PC-3 (cell line): ENCODE data around the gene KCNJ6. TPM values are rescaled to one million over a fixed set of nuclear protein-coding genes. Genes with fewer than 3 reads are reported as not detected.

Source experiments
- ATAC-seq: fragments of 200-7000 bp; cut with Tn5 transposase; 2 replicates; pipeline ENCODE4 v1.9.1; 2020; ENCODE audit warnings: mild to moderate bottlenecking, moderate library complexity
- BruUV-seq: library from RNA; stranded (reverse); fragments of 400-500 nt; replicated peaks from 2 replicates; lab custom pipeline; 2021; lab: Mats Ljungman, UMichigan
- CTCF ChIA-PET: fragments of 300-600 bp; sonication (Branson Sonifier 250); formaldehyde crosslinking; loops from one replicate; lab custom pipeline; 2022; ENCODE audit warnings: antibody characterized with exemption; lab: Charles Lee
- POLR2A ChIA-PET: fragments of 300-600 bp; sonication (Branson Sonifier 250); formaldehyde crosslinking; loops from one replicate; lab custom pipeline; 2022; ENCODE audit warnings: antibody characterized with exemption; ENCODE audit not compliant: unreplicated experiment; lab: Charles Lee
- DNase-seq: peaks from one replicate; pipeline ENCODE4 v3.0.0-alpha.2; 2015
- H2AFZ ChIP-seq: fragments of 300-600 bp; sonication (generic); 2 replicates; pipeline ENCODE4 v1.6.0; 2016; ENCODE audit warnings: antibody characterized with exemption, low read length
- H3F3A ChIP-seq: fragments of 300-600 bp; sonication (generic); one replicate; pipeline ENCODE4 v1.6.0; 2017; ENCODE audit warnings: antibody characterized with exemption, low read length, control low read depth, mild to moderate bottlenecking; ENCODE audit not compliant: unreplicated experiment
- H3K27ac ChIP-seq: fragments of 300-600 bp; sonication (generic); 2 replicates; pipeline ENCODE4 v1.5.1; 2016; ENCODE audit warnings: mild to moderate bottlenecking, low read length
- H3K27me3 ChIP-seq: fragments of 300-600 bp; sonication (generic); 2 replicates; pipeline ENCODE4 v1.6.1; 2016; ENCODE audit warnings: low read length, mixed read lengths
- H3K36me3 ChIP-seq: fragments of 300-600 bp; sonication (generic); 2 replicates; pipeline ENCODE4 v1.6.1; 2016; ENCODE audit warnings: low read depth, mixed run types, low read length, mixed read lengths
- H3K4me1 ChIP-seq: fragments of 300-600 bp; sonication (generic); 2 replicates; pipeline ENCODE4 v1.5.1; 2016; ENCODE audit warnings: low read length; ENCODE audit not compliant: insufficient read depth
- H3K4me2 ChIP-seq: fragments of 300-600 bp; sonication (generic); 2 replicates; pipeline ENCODE4 v1.6.0; 2016; ENCODE audit warnings: low read length
- H3K4me3 ChIP-seq: fragments of 300-600 bp; sonication (generic); 2 replicates; pipeline ENCODE4 v1.5.1; 2016; ENCODE audit warnings: mild to moderate bottlenecking, low read length, mixed read lengths
- H3K79me2 ChIP-seq: fragments of 300-600 bp; sonication (generic); 2 replicates; pipeline ENCODE4 v1.6.1; 2017; ENCODE audit warnings: low read length, mixed read lengths
- H3K9ac ChIP-seq: fragments of 300-600 bp; sonication (generic); 2 replicates; pipeline ENCODE4 v1.6.0; 2016; ENCODE audit warnings: mild to moderate bottlenecking, low read length
- H3K9me2 ChIP-seq: fragments of 300-600 bp; sonication (generic); replicated peaks from 2 replicates; pipeline ENCODE4 v1.6.1; 2016; ENCODE audit warnings: mixed run types, low read length, mixed read lengths
- H3K9me3 ChIP-seq: fragments of 300-600 bp; sonication (generic); 2 replicates; pipeline ENCODE4 v1.6.1; 2016; ENCODE audit warnings: low read length, mixed read lengths
- H4K20me1 ChIP-seq: fragments of 300-600 bp; sonication (generic); 2 replicates; pipeline ENCODE4 v1.6.1; 2016; ENCODE audit warnings: low read length, mixed read lengths
- CTCF ChIP-seq: fragments of 300-600 bp; sonication (generic); conservative IDR thresholded peaks from 2 replicates; pipeline ENCODE4 v1.5.1; 2017; ENCODE audit warnings: antibody characterized with exemption, low read depth, mild to moderate bottlenecking, low read length
- EZH2 ChIP-seq: fragments of 300-600 bp; sonication (generic); IDR thresholded peaks from one replicate; pipeline ENCODE4 v1.6.1; 2017; ENCODE audit warnings: antibody characterized with exemption, mild to moderate bottlenecking, low read length; ENCODE audit not compliant: unreplicated experiment
- EZH2phosphoT487 ChIP-seq: fragments of 300-600 bp; sonication (generic); IDR thresholded peaks from 2 replicates; pipeline ENCODE4 v1.6.1; 2018; ENCODE audit warnings: mild to moderate bottlenecking, antibody characterized with exemption, low read length, borderline replicate concordance
- intact Hi-C: fragments of 100-400 bp; cut with micrococcal nuclease; formaldehyde crosslinking; loops from 2 replicates; pipeline ENCODE4 v1.9.0; 2023
- total RNA-seq: library from RNA; depleted of rRNA; stranded (reverse); fragments of >200 nt; gene quantifications from 2 replicates; pipeline ENCODE4 v1.2.3, GENCODE V29; 2014

KCNJ6 gene
- total RNA-seq, 1 experiment from 2014 or later = not detected

- ChIA-PET POLR2A (no interaction called here), CTCF (no interaction called here)
- Histone ChIP-seq H3K4me2 (no peak overlapping the region), H3K79me2 (no peaks in the 10 kb centered on the region), H3K27me3 (peaks cover 14% of the 10 kb centered on the region), H3K9ac (no peak overlapping the region), H3K27ac (no peak overlapping the region), H3K4me1 (no peaks in the 10 kb centered on the region), H2AFZ (no peak overlapping the region), H4K20me1 (no peaks in the 10 kb centered on the region), H3K36me3 (no peaks in the 10 kb centered on the region), H3K4me3 (no peak overlapping the region), H3F3A (no peaks in the 10 kb centered on the region), H3K9me2 (no peaks in the 10 kb centered on the region), H3K9me3 (no peaks in the 10 kb centered on the region)
- intact Hi-C loops = no loop called here
- TF ChIP-seq CTCF (no peak), EZH2 (no peak), EZH2phosphoT487 (no peak)
- no TSS peak for BruUV-seq
- no peak for ATAC-seq
- no peak for DNase-seq
These were observed 135.0 kb downstream of the KCNJ6 start for GRCh38 chr21:37780991-37781983.

GRCh38 chr21:37771181-37771580 lies 145.1 kb downstream of the KCNJ6 start:
- Histone ChIP-seq H3K79me2 (no peaks in the 10 kb centered on the region), H3K4me2 (no peak overlapping the region), H3K4me3 (no peak overlapping the region), H3K36me3 (no peaks in the 10 kb centered on the region), H3K27ac (no peak overlapping the region), H3K27me3 (peaks cover 22% of the 10 kb centered on the region), H3F3A (no peaks in the 10 kb centered on the region), H3K9ac (no peak overlapping the region), H3K4me1 (no peaks in the 10 kb centered on the region), H4K20me1 (no peaks in the 10 kb centered on the region), H3K9me2 (no peaks in the 10 kb centered on the region), H2AFZ (no peak overlapping the region), H3K9me3 (no peaks in the 10 kb centered on the region)
- ChIA-PET POLR2A (no interaction called here), CTCF (no interaction called here)
- DNase-seq (no peak), ATAC-seq (no peak)
- BruUV-seq = no TSS peak
- intact Hi-C loops = no loop called here
- TF ChIP-seq EZH2 = no peak
- TF ChIP-seq CTCF = no peak
- no peak for TF ChIP-seq EZH2phosphoT487

GRCh38 chr21:37770461-37770860 lies 145.8 kb downstream of the KCNJ6 start:
- POLR2A ChIA-PET = no interaction called here

More at GRCh38 chr21:37770461-37770860, 145.8 kb downstream of the KCNJ6 start:
- TF ChIP-seq EZH2 = no peak
- Histone ChIP-seq H3F3A (no peaks in the 10 kb centered on the region), H3K4me3 (no peak overlapping the region), H3K27ac (no peak overlapping the region), H3K9ac (no peak overlapping the region), H3K9me2 (no peaks in the 10 kb centered on the region), H3K79me2 (no peaks in the 10 kb centered on the region), H3K9me3 (no peaks in the 10 kb centered on the region), H3K36me3 (no peaks in the 10 kb centered on the region), H4K20me1 (no peaks in the 10 kb centered on the region), H3K4me2 (no peak overlapping the region), H2AFZ (no peak overlapping the region), H3K27me3 (peaks cover 22% of the 10 kb centered on the region), H3K4me1 (no peaks in the 10 kb centered on the region)
- BruUV-seq = no TSS peak
- intact Hi-C loops = no loop called here
- CTCF ChIA-PET = no interaction called here
- ATAC-seq (no peak), DNase-seq (no peak)
